Upper lobe of right lung (tissue), 1 donor: ENCODE measurements around the gene HIVEP3. TPM values are rescaled to one million over a fixed set of nuclear protein-coding genes. Genes with fewer than 3 reads are reported as not detected.

Experiments used
- ATAC-seq: fragments of 200-7000 bp; cut with Tn5 transposase; one replicate; pipeline ENCODE4 v1.9.1; 2020; ENCODE audit warnings: mild to moderate bottlenecking, moderate library complexity
- DNase-seq: peaks from one replicate; pipeline ENCODE4 v3.0.0-alpha.2; 2020
- H3K27ac ChIP-seq: fragments of 200-600 bp; one replicate; pipeline ENCODE4 v1.8.0; 2022
- H3K27me3 ChIP-seq: fragments of 200-600 bp; one replicate; pipeline ENCODE4 v1.8.0; 2022; ENCODE audit warnings: mild to moderate bottlenecking
- H3K36me3 ChIP-seq: fragments of 200-600 bp; one replicate; pipeline ENCODE4 v1.8.0; 2022
- H3K4me1 ChIP-seq: fragments of 200-600 bp; one replicate; pipeline ENCODE4 v1.8.0; 2022
- H3K4me3 ChIP-seq: fragments of 200-600 bp; one replicate; pipeline ENCODE4 v1.8.0; 2022; ENCODE audit warnings: mild to moderate bottlenecking
- H3K9me3 ChIP-seq: fragments of 200-600 bp; one replicate; pipeline ENCODE4 v1.8.0; 2022
- intact Hi-C: fragments of 100-400 bp; cut with DNase I; formaldehyde crosslinking; loops from one replicate; pipeline ENCODE4 v1.11.0; 2022
- total RNA-seq: library from RNA; stranded (reverse); fragmentation: NEBNext Ultra II Directional; extraction: Animal tissue kit (Norgen Biotek cat#: 25700); gene quantifications from one replicate; pipeline ENCODE4 v1.2.1, GENCODE V29; 2021
- TF ChIP-seq, protein P1 (sequence below): fragments of 200-600 bp; IDR thresholded peaks from one replicate; pipeline ENCODE4 v1.8.0; 2022; ENCODE audit warnings: antibody characterized with exemption
- donor health status: DM: no; HTN: yes; CAD: no; lungs with severe emphysema.

The HIVEP3 gene
- total RNA-seq, 1 donor from 2014 or later, result 16.6 TPM

- no peak overlapping the region for H3K4me3 ChIP-seq
- TF ChIP-seq, protein P1, sequence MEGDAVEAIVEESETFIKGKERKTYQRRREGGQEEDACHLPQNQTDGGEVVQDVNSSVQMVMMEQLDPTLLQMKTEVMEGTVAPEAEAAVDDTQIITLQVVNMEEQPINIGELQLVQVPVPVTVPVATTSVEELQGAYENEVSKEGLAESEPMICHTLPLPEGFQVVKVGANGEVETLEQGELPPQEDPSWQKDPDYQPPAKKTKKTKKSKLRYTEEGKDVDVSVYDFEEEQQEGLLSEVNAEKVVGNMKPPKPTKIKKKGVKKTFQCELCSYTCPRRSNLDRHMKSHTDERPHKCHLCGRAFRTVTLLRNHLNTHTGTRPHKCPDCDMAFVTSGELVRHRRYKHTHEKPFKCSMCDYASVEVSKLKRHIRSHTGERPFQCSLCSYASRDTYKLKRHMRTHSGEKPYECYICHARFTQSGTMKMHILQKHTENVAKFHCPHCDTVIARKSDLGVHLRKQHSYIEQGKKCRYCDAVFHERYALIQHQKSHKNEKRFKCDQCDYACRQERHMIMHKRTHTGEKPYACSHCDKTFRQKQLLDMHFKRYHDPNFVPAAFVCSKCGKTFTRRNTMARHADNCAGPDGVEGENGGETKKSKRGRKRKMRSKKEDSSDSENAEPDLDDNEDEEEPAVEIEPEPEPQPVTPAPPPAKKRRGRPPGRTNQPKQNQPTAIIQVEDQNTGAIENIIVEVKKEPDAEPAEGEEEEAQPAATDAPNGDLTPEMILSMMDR, result no peak
- H3K27ac ChIP-seq, result no peak overlapping the region
- ATAC-seq, result no peak
- no peaks in the 10 kb centered on the region for H3K4me1 ChIP-seq
- DNase-seq, result no peak
- no peaks in the 10 kb centered on the region for H3K36me3 ChIP-seq
- intact Hi-C loops, result no loop called here
- H3K27me3 ChIP-seq, result no peaks in the 10 kb centered on the region
- no peaks in the 10 kb centered on the region for H3K9me3 ChIP-seq
Measured at GRCh38 chr1:41566969-41567368, 351.8 kb downstream of the HIVEP3 start.

DNA sequence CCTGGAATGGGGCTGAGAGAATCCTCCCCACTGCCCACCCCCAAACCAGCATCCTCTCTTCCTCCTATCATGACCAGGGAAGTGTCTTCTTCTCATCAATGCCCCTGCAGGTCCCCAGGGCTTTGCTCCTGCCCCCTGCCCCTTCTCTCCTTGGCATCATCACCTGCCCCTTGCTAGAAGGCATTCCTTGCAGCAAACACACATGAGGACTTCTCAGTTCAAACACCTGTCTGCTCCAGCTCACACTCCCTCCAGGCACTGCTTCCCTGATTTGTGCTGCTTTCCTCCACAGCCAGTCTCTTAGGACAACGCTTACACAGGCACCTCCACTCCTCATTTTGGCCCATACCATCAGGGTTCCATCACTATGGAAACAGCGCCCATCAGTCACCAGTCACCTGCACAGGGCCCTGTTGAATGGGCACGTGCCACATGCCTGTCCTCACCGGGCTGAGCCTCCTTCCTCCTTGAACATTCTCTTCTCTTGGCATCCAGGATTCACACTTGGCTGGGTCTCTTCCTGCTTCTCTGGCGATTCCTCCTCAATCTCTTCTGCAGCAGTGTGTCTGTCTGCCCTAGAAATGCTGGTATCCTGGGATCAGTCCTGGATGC, 352.3 kb downstream of the HIVEP3 start:
- Histone ChIP-seq H3K9me3 (no peaks in the 10 kb centered on the region), H3K4me1 (no peaks in the 10 kb centered on the region), H3K36me3 (no peaks in the 10 kb centered on the region), H3K4me3 (no peak overlapping the region), H3K27ac (no peak overlapping the region), H3K27me3 (no peaks in the 10 kb centered on the region)
- DNase-seq, result peak; percentile 22
- TF ChIP-seq, protein P1, result no peak
- no peak for ATAC-seq
- intact Hi-C loops, result no loop called here

DNA sequence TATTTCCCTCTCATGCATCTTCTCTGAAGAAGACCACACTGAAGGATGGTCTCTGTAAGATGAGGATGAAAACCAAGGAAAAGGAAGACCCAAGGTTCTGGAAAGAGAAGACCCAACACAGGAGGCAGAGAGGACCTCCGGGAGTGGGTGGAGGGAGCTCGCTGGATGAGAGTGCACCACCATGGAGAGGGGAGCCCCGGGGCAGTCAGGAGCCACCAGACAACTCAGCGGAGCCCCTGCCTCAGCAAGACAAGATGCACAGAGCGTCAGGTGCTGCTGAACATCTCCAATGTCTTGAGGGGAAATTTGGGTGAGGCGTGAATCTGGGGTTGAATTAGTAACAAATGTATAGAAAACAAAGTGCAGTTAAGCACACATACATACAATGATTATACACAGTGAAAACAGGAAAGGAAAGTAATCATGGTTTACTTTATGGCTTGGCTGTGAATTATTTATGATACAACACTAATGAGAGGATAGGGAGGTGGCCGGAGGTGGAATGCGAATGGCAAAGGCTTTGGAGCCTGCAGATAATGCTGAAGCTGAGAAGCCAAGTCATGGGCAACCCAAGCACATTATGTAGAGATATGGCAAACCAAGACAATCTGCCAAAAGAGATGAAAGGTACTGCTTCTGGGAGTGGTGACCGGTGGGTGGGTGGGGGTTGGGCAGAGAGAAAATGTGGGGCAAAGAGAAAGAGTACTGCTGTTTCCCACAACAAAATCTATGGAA, 353.8 kb downstream of the HIVEP3 start:
- no peaks in the 10 kb centered on the region for H3K4me1 ChIP-seq
- TF ChIP-seq, protein P1, result no peak
- H3K4me3 ChIP-seq, result no peak overlapping the region
- intact Hi-C loops, result no loop called here
- DNase-seq (peak; percentile 8), ATAC-seq (no peak)
- no peaks in the 10 kb centered on the region for H3K36me3 ChIP-seq
- H3K9me3 ChIP-seq, result no peaks in the 10 kb centered on the region
- H3K27ac ChIP-seq, result no peak overlapping the region
- no peaks in the 10 kb centered on the region for H3K27me3 ChIP-seq

DNA sequence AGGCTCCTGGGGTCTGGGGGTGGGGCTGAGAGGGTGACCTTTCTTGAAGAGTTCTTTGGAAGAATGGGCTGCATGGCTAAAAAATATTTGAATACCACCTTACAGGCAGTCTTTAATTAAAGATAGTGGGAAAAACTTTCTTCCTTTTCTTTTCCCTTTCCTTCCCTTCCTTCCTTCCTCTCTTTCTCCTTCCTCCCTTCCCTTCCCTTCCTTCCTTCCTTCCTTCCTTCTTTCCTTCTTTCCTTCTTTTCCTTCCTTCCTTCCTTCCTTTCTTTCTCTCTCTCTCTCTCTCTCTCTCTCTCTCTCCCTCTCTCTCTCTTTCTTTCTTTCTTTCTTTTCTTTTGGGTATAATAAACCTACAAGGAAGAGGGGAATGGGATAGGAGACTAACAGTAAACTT, 356.4 kb downstream of the HIVEP3 start:
- Histone ChIP-seq H3K36me3 (no peaks in the 10 kb centered on the region), H3K27me3 (no peaks in the 10 kb centered on the region), H3K4me3 (no peak overlapping the region), H3K27ac (no peak overlapping the region), H3K9me3 (no peaks in the 10 kb centered on the region), H3K4me1 (no peaks in the 10 kb centered on the region)
- intact Hi-C loops, result no loop called here
- ATAC-seq (no peak), DNase-seq (no peak)
- TF ChIP-seq, protein P1, result no peak

DNA sequence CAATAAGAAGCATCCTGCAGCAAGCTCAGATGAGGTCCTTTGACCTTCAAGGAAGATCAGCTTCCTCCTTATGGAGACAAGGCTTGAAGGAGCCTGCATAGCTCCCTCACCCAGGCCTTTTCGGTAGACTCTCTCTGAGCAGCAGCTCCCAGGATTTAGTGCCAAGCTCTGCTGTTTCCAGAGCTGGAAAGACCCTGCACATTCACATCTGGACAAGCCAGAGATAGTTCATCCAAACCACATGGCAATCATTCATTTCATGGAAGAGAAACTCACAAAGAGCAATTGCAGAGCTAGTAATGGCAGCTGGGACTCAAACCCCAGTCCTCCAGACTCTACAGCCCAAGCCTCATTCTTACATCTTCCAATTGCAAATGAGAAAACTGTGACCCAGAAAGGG, 357.8 kb downstream of the HIVEP3 start:
- TF ChIP-seq, protein P1, result no peak

More for the DNA sequence above, 357.8 kb downstream of the HIVEP3 start:
- intact Hi-C loops, result no loop called here
- ATAC-seq (no peak), DNase-seq (no peak)
- Histone ChIP-seq H3K27me3 (no peaks in the 10 kb centered on the region), H3K9me3 (no peaks in the 10 kb centered on the region), H3K27ac (no peak overlapping the region), H3K36me3 (no peaks in the 10 kb centered on the region), H3K4me1 (no peaks in the 10 kb centered on the region), H3K4me3 (no peak overlapping the region)
